ENCODE results near the gene FUT1. TPM values are rescaled to one million over a fixed set of nuclear protein-coding genes. Genes with fewer than 3 reads are reported as not detected.

Gene FUT1
- total RNA-seq, 4 donors from 2014 or later, result 0.54 to 3.5 (median 2.6) TPM

DNA sequence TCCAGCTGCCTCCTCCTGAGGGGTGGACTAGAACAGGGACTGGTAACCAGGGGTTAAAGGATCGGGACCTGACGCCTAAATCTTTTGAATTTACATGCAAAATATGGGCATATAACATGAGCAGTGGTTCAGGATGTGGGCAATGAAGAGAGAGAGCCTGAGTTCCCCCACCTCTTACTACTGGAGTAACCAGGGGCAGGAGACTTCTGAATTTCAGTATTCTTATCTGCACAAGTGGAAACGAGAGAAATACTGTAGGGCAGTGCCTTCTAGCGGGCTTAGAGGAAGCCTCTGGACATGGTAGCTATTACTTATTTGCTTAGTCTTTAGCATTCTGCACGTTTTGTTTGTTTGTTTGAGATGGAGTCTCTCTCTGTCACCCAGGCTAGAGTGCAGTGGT lies 32.1 kb upstream of the FUT1 start:
- 65 to 74% methylated on average over 5 of the region's 5 CpGs for WGBS, 2 donors (ENCODE audit: low coverage in 1 of 2)
- Histone ChIP-seq H3K9me3 (no peaks in the 10 kb centered on the region), H3K27me3 (no peaks in the 10 kb centered on the region), H3K27ac (no peak overlapping the region), H3K4me3 (no peak overlapping the region), H3K4me1 (peaks cover 0 to 14% (median 7%) of the 10 kb centered on the region in 3 donors), H3K36me3 (no peaks in the 10 kb centered on the region)
- no peak for ATAC-seq
- TF ChIP-seq, protein P1, sequence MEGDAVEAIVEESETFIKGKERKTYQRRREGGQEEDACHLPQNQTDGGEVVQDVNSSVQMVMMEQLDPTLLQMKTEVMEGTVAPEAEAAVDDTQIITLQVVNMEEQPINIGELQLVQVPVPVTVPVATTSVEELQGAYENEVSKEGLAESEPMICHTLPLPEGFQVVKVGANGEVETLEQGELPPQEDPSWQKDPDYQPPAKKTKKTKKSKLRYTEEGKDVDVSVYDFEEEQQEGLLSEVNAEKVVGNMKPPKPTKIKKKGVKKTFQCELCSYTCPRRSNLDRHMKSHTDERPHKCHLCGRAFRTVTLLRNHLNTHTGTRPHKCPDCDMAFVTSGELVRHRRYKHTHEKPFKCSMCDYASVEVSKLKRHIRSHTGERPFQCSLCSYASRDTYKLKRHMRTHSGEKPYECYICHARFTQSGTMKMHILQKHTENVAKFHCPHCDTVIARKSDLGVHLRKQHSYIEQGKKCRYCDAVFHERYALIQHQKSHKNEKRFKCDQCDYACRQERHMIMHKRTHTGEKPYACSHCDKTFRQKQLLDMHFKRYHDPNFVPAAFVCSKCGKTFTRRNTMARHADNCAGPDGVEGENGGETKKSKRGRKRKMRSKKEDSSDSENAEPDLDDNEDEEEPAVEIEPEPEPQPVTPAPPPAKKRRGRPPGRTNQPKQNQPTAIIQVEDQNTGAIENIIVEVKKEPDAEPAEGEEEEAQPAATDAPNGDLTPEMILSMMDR (IDR thresholded peaks at IDR 0.05), result no peak
- TF ChIP-seq EP300 (IDR thresholded peaks at IDR 0.05) (no peak), POLR2AphosphoS5 (IDR thresholded peaks at IDR 0.05) (no peak), POLR2A (IDR thresholded peaks at IDR 0.05) (no peak)

DNA sequence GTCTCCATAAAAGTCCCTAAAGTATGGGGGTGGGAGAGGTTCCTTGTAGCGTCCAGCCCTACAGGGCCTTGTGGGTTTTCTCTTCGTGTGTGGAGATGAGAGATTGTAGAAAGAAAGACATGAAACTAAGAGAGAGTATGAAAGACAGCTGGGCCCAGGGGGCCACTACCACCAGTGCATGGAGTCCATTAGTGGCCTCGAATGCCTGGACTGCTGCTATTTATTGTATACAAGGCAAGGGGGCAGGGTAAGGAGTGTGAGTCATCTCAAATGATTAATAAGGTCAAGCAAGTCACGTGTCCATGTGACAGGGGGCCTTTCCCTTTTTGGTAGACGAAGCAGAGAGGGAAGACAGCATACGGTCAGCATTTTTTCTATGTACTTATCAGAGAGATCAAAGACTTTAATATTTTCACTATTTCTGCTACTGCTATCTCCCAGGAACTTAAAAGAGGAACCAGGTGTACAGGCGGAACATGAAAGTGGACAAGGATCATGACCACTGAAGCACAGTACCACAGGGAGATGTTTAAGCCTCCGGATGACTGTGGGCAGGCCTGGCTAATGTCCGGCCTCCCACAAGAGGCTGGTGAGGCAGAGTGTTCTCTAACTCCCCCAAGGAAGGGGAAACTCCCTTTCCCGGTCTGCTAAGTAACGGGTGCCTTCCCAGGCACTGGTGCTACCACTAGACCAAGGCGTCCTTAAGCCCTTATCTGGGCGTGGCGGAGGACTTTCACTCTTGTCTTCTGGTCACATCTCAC lies 28.4 kb upstream of the FUT1 start:
- no peak for ATAC-seq
- Histone ChIP-seq H3K4me1 (peaks cover 0 to 14% (median 7%) of the 10 kb centered on the region in 3 donors), H3K9me3 (no peaks in the 10 kb centered on the region), H3K4me3 (no peak overlapping the region), H3K27me3 (no peaks in the 10 kb centered on the region), H3K27ac (peak overlapping the region in 2 of 4 donors; percentile 43 to 57), H3K36me3 (no peaks in the 10 kb centered on the region)
- 49 to 72% methylated on average over 9 to 14 of the region's 14 CpGs for WGBS, 2 donors (ENCODE audit: low coverage in 1 of 2)
- TF ChIP-seq POLR2AphosphoS5 (IDR thresholded peaks at IDR 0.05), result no peak
- TF ChIP-seq, protein P1 (IDR thresholded peaks at IDR 0.05), result no peak
- TF ChIP-seq POLR2A (IDR thresholded peaks at IDR 0.05), result no peak
- no peak for TF ChIP-seq EP300 (IDR thresholded peaks at IDR 0.05)

DNA sequence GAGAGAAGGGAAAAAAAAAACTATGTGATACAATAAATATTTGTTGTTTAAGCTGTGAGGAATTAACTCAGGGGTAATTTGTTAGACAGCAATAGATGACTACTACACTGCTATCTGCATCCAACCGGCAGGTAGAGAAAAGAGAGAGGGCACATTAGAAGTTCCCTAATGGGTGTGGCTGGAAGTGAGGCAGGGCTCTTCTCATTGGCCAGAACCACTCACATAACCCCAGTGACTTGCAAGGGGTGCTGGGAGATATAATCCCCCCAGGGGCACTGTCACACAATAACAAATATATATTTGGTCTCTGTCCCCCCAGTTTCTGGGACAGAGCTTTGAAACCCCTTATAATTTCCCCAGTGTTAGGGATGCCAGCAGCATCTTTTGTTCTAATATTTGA lies 27.2 kb upstream of the FUT1 start:
- no peak for TF ChIP-seq POLR2A (IDR thresholded peaks at IDR 0.05)
- no peak for TF ChIP-seq POLR2AphosphoS5 (IDR thresholded peaks at IDR 0.05)
- TF ChIP-seq, protein P1 (IDR thresholded peaks at IDR 0.05), result no peak
- no peak for TF ChIP-seq EP300 (IDR thresholded peaks at IDR 0.05)

DNA sequence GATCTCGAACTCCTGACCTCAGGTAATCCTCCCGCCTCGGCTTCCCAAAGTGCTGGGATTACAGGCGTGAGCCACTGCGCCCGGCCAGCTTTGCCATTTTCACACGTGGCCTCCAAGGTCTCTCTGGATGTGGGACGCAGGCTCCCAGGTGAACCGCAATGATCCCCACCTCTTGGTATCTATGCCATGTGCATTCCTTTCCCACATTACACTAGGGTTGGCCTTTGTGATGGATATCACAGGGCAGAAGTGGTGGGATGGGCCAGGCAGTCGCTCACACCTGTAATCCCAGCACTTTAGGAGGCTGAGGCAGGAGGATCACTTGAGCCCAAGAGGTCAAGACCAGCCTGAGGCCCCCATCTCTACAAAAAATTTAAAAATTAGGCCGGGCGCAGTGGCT lies 25.3 kb upstream of the FUT1 start:
- TF ChIP-seq POLR2AphosphoS5 (IDR thresholded peaks at IDR 0.05) (no peak), EP300 (IDR thresholded peaks at IDR 0.05) (no peak), POLR2A (IDR thresholded peaks at IDR 0.05) (no peak)
- TF ChIP-seq, protein P1 (IDR thresholded peaks at IDR 0.05), result no peak
- Histone ChIP-seq H3K4me1 (peaks cover 0 to 11% (median 7%) of the 10 kb centered on the region in 3 donors), H3K9me3 (no peaks in the 10 kb centered on the region), H3K4me3 (no peak overlapping the region), H3K36me3 (no peaks in the 10 kb centered on the region), H3K27me3 (no peaks in the 10 kb centered on the region), H3K27ac (no peak overlapping the region)
- no peak for ATAC-seq
- WGBS, 2 donors (ENCODE audit: low coverage in 1 of 2), result 81% methylated on average over 9 of the region's 12 CpGs; no CpG with 5 or more reads in 1 of the 2 donors

More for the DNA sequence above, 27.2 kb upstream of the FUT1 start:
- WGBS, 2 donors (ENCODE audit: low coverage in 1 of 2), result 56 to 67% methylated on average over 1 of the region's 1 CpG
- H3K9me3 ChIP-seq, result no peaks in the 10 kb centered on the region
- H3K27me3 ChIP-seq, result no peaks in the 10 kb centered on the region
- H3K4me3 ChIP-seq, result no peak overlapping the region
- H3K4me1 ChIP-seq, result peaks cover 0 to 14% (median 7%) of the 10 kb centered on the region in 3 donors
- H3K36me3 ChIP-seq, result no peaks in the 10 kb centered on the region
- no peak overlapping the region for H3K27ac ChIP-seq
- ATAC-seq, result no peak

DNA sequence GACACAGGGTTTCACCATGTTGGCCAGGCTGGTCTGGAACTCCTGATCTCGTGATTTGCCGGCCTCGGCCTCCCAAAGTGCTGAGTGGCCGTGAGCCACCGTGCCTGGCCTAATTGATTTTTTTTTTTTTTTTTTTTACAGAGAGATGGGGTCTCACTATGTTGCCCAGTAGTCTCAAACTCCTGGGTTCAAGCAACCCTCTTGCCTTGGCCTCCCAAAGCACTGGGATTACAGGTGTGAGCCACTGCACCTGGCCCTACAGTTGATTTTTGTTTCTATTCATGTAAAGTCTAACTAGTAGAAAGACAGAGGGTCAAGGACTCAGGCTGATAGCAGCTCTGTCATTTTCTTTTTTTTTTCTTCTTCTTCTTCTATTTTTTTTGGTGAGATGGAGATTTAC lies 24.7 kb upstream of the FUT1 start:
- H3K9me3 ChIP-seq, result no peaks in the 10 kb centered on the region
- H3K4me1 ChIP-seq, result peaks cover 0 to 5% (median 4%) of the 10 kb centered on the region in 3 donors
- H3K36me3 ChIP-seq, result no peaks in the 10 kb centered on the region
- H3K4me3 ChIP-seq, result no peak overlapping the region
- TF ChIP-seq POLR2AphosphoS5 (IDR thresholded peaks at IDR 0.05) (no peak), EP300 (IDR thresholded peaks at IDR 0.05) (no peak), POLR2A (IDR thresholded peaks at IDR 0.05) (no peak)
- TF ChIP-seq, protein P1 (IDR thresholded peaks at IDR 0.05), result no peak
- 90 to 96% methylated on average over 2 to 5 of the region's 5 CpGs for WGBS, 2 donors (ENCODE audit: low coverage in 1 of 2)
- no peaks in the 10 kb centered on the region for H3K27me3 ChIP-seq
- ATAC-seq, result no peak
- no peak overlapping the region for H3K27ac ChIP-seq

Measured in gastroesophageal sphincter (tissue), 4 donors.